Lung (tissue), 12 donors: Measurements from ENCODE around the gene RABGGTA. TPM values are rescaled to one million over a fixed set of nuclear protein-coding genes. Genes with fewer than 3 reads are reported as not detected.
A peak's percentile ranks its signal among the peaks of the same experiment; 100 is the strongest.

ENCODE experiments used
- ATAC-seq: fragments of 200-7000 bp; cut with Tn5 transposase; one replicate; pipeline ENCODE4 v1.9.1; 2020; ENCODE audit warnings: moderate number of reproducible peaks; ENCODE audit not compliant: insufficient read depth, low FRiP score
- DNase-seq, 3 donors: peaks; one replicate each; pipeline ENCODE4 v3.0.0-alpha.2; 2013 to 2017
- H3K27ac ChIP-seq, 2 donors: one replicate each; pipeline ENCODE4 v1.5.1; 2013; ENCODE audit warnings: mild to moderate bottlenecking in 2 of 2, moderate library complexity in 2 of 2, control low read depth in 1 of 2, inconsistent platforms in 1 of 2, low read depth in 1 of 2, low read length in 1 of 2
- H3K27me3 ChIP-seq, 3 donors: one replicate each; pipeline ENCODE4 v1.5.1; 2013; ENCODE audit warnings: low read length in 2 of 3; ENCODE audit not compliant: control insufficient read depth in 3 of 3, insufficient read depth in 3 of 3
- H3K36me3 ChIP-seq, 4 donors: one replicate each; pipeline ENCODE4 v1.5.1; 2013; ENCODE audit warnings: low read length in 4 of 4, mild to moderate bottlenecking in 1 of 4, moderate library complexity in 1 of 4; ENCODE audit not compliant: control insufficient read depth in 4 of 4, insufficient read depth in 4 of 4
- H3K4me1 ChIP-seq, 5 donors: one replicate each; pipeline ENCODE4 v1.5.1; 2013; ENCODE audit warnings: low read length in 5 of 5, mild to moderate bottlenecking in 2 of 5, moderate library complexity in 1 of 5; ENCODE audit not compliant: control insufficient read depth in 5 of 5, insufficient read depth in 5 of 5
- H3K4me3 ChIP-seq: one replicate; pipeline ENCODE4 v1.5.1; 2013; ENCODE audit warnings: mild to moderate bottlenecking, control low read depth, moderate library complexity
- H3K9ac ChIP-seq, 2 donors: one replicate each; pipeline ENCODE4 v1.5.1; 2013; ENCODE audit warnings: low read length in 2 of 2, control low read depth in 1 of 2; ENCODE audit not compliant: insufficient read depth in 1 of 2
- H3K9me3 ChIP-seq, 4 donors: one replicate each; pipeline ENCODE4 v1.5.1; 2013; ENCODE audit warnings: low read length in 3 of 4, mild to moderate bottlenecking in 1 of 4, moderate library complexity in 1 of 4; ENCODE audit not compliant: control insufficient read depth in 4 of 4, insufficient read depth in 3 of 4
- CTCF ChIP-seq: IDR thresholded peaks from 2 replicates; pipeline ENCODE4 v1.5.1; 2012; ENCODE audit warnings: mild to moderate bottlenecking; ENCODE audit errors: control extremely low read depth, extremely low read depth
- WGBS, 2 donors: extraction: QIAGEN DNeasy Blood & Tissue Kit; methylation state at CpG; one replicate each; pipeline ENCODE4 v1.1.7; 2013; 5-methylcytosine and 5-hydroxymethylcytosine counted together
- polyA plus RNA-seq, 2 donors: library from polyadenylated mRNA; stranded (reverse); fragments of 200-250 nt; gene quantifications; one replicate each; pipeline ENCODE4 v1.2.1, GENCODE V29; 2013
- total RNA-seq, 2 donors: library from RNA; depleted of rRNA in 1 of 2; stranded (reverse); fragments of >200 nt in 1 of 2; gene quantifications; one replicate each; pipeline ENCODE4 v1.2.1, GENCODE V29; 2014 to 2021
- donor health status: control.
- donor health status: control.
- donor health status: Bipolar disorder and iron deficiency.
- donor health status: healthy.
- donor health status: DM: yes; HTN: yes; CAD: no.

Gene RABGGTA
- total and polyA plus RNA-seq, 4 donors, result 19.7 to 55.8 (median 42.9) TPM

- H3K36me3 ChIP-seq, result no peaks in the 10 kb centered on the region
- WGBS, 2 donors, result 92 to 93% methylated on average over 5 of the region's 5 CpGs
- TF ChIP-seq CTCF, result no peak
These were observed 7.0 kb upstream of the RABGGTA start for GRCh38 chr14:24278424-24278823.

GRCh38 chr14:24277606-24278321 lies 6.4 kb upstream of the RABGGTA start:
- Histone ChIP-seq H3K27me3 (no peaks in the 10 kb centered on the region), H3K27ac (peak overlapping the region in 1 of 2 donors; percentile 30), H3K9ac (peak overlapping the region in 1 of 2 donors; percentile 25), H3K4me1 (peaks cover 0 to 5% (median 2%) of the 10 kb centered on the region in 5 donors), H3K36me3 (no peaks in the 10 kb centered on the region), H3K9me3 (no peaks in the 10 kb centered on the region), H3K4me3 (no peak overlapping the region)
- TF ChIP-seq CTCF, result no peak
- WGBS, 2 donors, result 48 to 65% methylated on average over 11 of the region's 11 CpGs
- no peak for ATAC-seq
- no peak for DNase-seq

More at GRCh38 chr14:24278424-24278823, 7.0 kb upstream of the RABGGTA start:
- H3K4me3 ChIP-seq, result no peak overlapping the region
- H3K9me3 ChIP-seq, result no peaks in the 10 kb centered on the region
- no peaks in the 10 kb centered on the region for H3K27me3 ChIP-seq
- no peak for ATAC-seq
- H3K9ac ChIP-seq, result no peak overlapping the region
- no peak for DNase-seq
- H3K4me1 ChIP-seq, result peaks cover 0 to 5% (median 0%) of the 10 kb centered on the region in 5 donors
- no peak overlapping the region for H3K27ac ChIP-seq

GRCh38 chr14:24277071-24277470 lies 5.7 kb upstream of the RABGGTA start:
- Histone ChIP-seq H3K9me3 (no peaks in the 10 kb centered on the region), H3K36me3 (no peaks in the 10 kb centered on the region), H3K9ac (peak overlapping the region in 1 of 2 donors; percentile 25), H3K27me3 (no peaks in the 10 kb centered on the region), H3K4me3 (no peak overlapping the region), H3K4me1 (peaks cover under 1 to 7% (median 5%) of the 10 kb centered on the region in 5 donors), H3K27ac (peak overlapping the region in 1 of 2 donors; percentile 52)
- TF ChIP-seq CTCF, result no peak
- ATAC-seq, result no peak
- DNase-seq, result no peak
- 83 to 87% methylated on average over 6 of the region's 6 CpGs for WGBS, 2 donors
